ENCODE results near the gene TENM3.

TENM3 gene

DNA sequence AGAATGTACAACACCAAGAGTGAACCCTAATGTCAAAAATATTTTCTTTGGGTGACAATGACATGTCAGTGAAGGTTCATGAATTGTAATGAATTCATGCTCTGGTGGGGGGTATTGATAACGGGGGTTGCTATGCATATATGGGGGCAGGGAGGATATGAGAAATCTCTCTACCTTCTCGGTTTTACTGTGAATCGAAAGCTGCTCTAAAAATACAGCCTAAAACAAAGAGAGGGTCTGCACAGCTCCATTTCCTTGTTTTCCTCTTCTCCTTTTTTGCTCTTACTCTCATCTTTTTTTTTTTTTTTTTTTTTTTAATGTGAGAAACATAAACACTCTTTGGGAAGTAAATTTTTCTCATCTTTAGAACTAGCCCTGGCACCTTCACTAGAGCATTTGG lies 588.2 kb downstream of the TENM3 start:
- DNase-seq, result no peak

- DNase-seq, result no peak
Observed at GRCh38 chr4:182832352-182833120, 589.3 kb downstream of the TENM3 start.

- no peak for DNase-seq
Observed at GRCh38 chr4:182835006-182835740, 592.0 kb downstream of the TENM3 start.

- DNase-seq, result no peak
Observed at GRCh38 chr4:182837831-182838230, 594.6 kb downstream of the TENM3 start.

DNA sequence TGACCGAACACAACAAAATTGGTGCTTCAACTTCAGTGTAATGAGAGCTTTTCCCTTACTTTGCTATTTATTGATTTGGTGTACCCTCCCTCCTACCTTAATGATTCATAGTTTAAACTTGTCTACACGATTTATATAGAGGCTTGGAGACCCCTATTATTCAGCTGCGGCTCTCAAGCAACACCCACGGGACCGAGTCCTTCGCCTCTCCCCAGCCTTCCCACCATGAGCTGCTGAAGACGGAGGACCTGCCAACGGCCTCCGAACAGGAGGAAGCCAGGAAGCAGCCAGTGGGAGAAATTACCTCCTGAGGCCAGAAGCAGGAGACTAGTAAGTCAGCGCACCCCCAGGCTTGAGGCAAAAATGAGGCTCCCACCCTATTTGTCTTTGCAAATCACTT lies 595.3 kb downstream of the TENM3 start:
- no peak for DNase-seq

DNA sequence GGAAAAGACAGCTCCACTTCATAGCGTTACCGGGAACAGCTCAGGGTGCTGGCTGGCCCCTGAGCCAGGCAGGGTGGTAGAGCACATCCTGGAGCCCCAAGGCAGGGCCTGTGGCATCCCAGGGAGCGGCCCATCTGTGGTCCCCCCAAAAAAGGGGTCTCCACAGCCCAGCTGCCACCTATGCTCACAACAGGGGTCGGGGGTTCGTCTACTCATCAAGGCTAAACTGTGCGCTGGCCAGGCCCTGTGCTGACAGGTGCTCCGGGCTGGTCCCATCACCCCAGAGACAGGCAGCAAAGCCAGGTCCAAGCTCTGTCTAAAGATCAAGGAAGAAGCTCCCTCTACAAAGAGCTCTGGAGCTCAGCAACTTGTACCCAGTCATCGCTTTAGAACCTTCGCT lies 596.1 kb downstream of the TENM3 start:
- no peak for DNase-seq

- no peak for DNase-seq
Observed at GRCh38 chr4:182840108-182840507, 596.9 kb downstream of the TENM3 start.

DNA sequence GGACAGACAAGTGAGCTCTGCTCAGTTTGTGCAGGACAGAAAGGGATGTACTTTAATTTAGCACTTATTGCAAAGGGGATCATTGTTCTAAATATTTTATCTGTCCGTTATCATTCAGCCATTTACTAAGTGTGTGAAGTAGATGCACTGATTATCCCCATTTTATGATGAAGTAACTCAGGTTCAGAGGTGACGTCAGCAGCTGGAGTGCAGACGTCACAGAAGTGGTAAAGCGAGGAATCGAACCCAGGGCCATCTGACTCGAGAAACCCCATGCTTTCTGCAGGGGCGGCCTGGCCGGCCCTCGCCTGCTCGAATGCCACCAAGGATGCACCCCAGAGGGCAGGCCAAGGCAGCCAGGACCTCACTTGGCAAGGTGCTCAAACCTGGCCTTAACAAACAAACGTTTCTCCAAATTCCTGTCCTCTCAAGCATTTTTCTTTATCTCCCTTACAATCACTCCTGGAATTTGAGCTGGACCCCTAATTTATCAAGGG lies 599.0 kb downstream of the TENM3 start:
- no peak for DNase-seq

- no peak for DNase-seq
Observed at GRCh38 chr4:182842759-182843390, 599.7 kb downstream of the TENM3 start.

GRCh38 chr4:182843808-182844325 lies 600.7 kb downstream of the TENM3 start:
- DNase-seq, result no peak

GRCh38 chr4:182845618-182846017 lies 602.4 kb downstream of the TENM3 start:
- no peak for DNase-seq

DNA sequence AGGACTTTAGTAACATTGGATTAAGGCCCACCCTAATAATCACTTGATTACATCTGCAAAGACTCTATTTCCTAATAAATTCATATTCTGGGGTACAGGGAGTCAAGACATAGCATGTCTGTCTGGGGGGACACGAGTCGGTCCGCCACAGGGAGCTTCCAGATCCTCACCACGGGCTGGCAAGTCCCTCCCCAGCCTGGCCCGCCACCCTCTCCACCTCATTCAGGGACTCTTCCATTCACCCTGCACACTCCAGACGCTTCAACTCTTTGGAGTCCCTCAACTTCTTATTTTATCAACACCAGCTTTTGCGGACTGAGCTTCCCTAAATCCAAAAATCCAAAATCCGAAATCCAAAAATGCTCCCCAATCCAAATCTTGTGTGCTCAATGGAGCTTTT lies 602.8 kb downstream of the TENM3 start:
- no peak for DNase-seq

DNA sequence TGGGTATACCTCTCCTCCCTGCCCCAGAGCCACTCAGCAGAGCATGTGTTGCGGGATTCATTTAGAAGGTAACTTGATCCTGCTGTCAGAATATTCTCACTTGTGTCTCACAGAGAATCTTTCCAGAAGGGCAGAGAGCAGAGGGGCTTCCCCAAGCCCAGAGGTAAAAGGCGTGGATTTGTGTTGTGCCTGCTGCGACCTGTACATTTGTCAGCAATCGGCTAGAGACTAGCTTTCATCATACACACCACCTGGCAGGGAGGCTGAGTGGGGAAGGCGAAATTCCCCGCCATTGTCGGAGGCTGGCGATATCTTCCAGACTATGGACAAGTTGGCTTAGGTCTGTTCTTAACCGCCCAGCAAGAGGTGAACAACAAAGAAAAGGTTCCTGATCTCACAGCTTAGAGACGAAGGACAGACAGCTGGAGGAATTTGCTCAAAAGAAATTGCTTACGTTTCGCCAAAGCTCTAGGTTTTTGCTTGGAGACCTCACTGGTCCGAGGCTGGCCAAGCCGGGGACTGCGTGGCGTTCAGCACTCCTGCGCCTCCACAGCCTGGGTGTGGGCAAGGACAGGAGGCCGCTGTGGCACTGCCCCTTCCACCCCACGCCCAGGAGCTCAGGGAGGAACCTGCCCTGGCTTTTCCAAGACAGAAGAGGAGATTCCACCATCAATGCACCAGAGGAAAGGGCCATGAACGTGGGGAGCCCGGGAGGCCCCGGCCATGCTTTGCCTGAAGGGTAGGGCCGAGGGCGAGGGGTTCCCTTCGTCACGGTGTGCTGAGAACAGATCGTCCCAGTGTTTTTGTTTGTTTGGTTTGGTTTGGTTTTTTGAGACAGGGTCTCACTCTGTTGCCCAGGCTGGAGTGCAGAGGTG lies 604.6 kb downstream of the TENM3 start:
- DNase-seq, result no peak

DNA sequence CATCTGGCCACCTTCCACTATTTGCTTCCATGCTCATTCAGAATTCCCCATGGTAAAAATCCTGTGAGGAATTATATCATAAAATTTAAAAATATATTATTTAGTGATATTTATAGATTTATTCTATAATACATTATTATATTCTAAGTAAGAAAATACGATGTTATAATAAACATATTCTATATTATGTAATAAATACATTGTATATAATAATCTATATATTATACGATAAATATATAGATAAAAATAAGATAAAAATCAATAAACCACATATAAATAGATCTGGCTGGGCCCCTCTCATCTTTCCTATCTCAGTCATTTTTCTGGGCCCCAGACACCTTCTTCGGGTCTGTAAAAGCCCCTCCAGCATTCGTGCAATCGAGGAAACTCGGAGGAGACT lies 605.5 kb downstream of the TENM3 start:
- DNase-seq, result no peak

Measured in CD4-positive, alpha-beta T cell treated with Interleukin-4 for 1 hour (primary cell).